Measurements from ENCODE around the gene SENP8. TPM values are rescaled to one million over a fixed set of nuclear protein-coding genes. Genes with fewer than 3 reads are reported as not detected.

SENP8 gene
- total and polyA plus RNA-seq, 2 of the 4 experiments (the other 2 are of a cell fraction), result 1.6 to 2.9 TPM

DNA sequence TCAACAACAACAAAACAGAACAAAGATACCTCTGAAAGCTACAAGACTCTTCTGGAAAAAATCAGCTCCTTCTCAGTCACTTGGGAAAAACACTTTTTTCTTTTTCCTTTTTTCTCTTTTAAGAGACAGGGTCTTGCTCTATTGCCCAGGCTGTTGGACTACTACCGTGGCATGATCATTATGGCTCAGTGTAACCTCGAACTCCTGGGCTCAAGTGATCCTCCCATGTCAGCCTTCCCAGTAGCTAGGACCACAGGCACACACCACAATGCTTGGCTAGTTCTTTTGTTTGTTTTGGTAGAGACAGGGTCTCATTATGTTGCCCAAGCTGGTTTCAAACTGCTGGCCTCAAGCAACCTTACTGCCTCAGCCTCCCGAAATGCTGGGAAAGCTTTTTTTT lies 13.1 kb upstream of the SENP8 start:
- H4K91ac ChIP-seq (ENCODE audit: insufficient read depth, low read depth, low read length), result no peak overlapping the region
- WGBS, 2 experiments (ENCODE audit: extremely low coverage in 2 of 2, insufficient read length in 1 of 2), result 100% methylated on average over 2 of the region's 3 CpGs; no CpG with 5 or more reads in 1 of the 2 experiments

More for the DNA sequence above, 13.1 kb upstream of the SENP8 start:
- Histone ChIP-seq H2BK15ac (ENCODE audit: low read depth, low read length) (no peak overlapping the region), H4K20me1 (ENCODE audit: insufficient read depth, low read length) (peaks cover 46% of the 10 kb centered on the region), H3K4ac (ENCODE audit: low read depth, low read length) (no peak overlapping the region), H3K9me1 (ENCODE audit: insufficient read depth, low read length) (no peaks in the 10 kb centered on the region), H4K8ac (ENCODE audit: low read depth in 2 of 2, low read length in 2 of 2) (no peak overlapping the region), H3K9ac (ENCODE audit: low read depth, low read length) (no peak overlapping the region), H3K14ac (replicated peaks; ENCODE audit: low read depth, low read length) (no peak overlapping the region), H2AK9ac (replicated peaks; ENCODE audit: low read depth, low read length, poor library complexity) (no peak overlapping the region), H2BK5ac (ENCODE audit: low read depth, low read length, poor library complexity, severe bottlenecking) (no peak overlapping the region), H3K27ac (ENCODE audit: insufficient read depth, low read length) (no peak overlapping the region), H4K5ac (ENCODE audit: low read depth, low read length) (no peak overlapping the region), H3K56ac (ENCODE audit: extremely low read depth, insufficient read depth, low read length) (no peak overlapping the region), H3K9me3 (ENCODE audit: control insufficient read depth, insufficient read depth, low read length) (no peaks in the 10 kb centered on the region), H3K4me1 (ENCODE audit: control insufficient read depth, insufficient read depth, low read length) (peaks cover 5% of the 10 kb centered on the region; the same call in 1 of the 2 replicates), H2BK120ac (ENCODE audit: low read depth, low read length) (no peak overlapping the region), H3K23ac (ENCODE audit: low read depth, low read length) (no peak overlapping the region), H3K18ac (ENCODE audit: low read depth, low read length) (no peak overlapping the region), H3K4me2 (ENCODE audit: low read depth, low read length) (no peak overlapping the region), H3K4me3 (ENCODE audit: insufficient read depth, low read depth, low read length) (no peak overlapping the region), H3K36me3 (ENCODE audit: control insufficient read depth, insufficient read depth, low read length) (no peaks in the 10 kb centered on the region), H3K79me1 (ENCODE audit: low read depth in 1 of 2, low read length in 2 of 2) (peaks cover 9 to 37% of the 10 kb centered on the region in 2 experiments; a peak in 3 of 4 replicates), H3K27me3 (ENCODE audit: control insufficient read depth, insufficient read depth, low read length) (no peaks in the 10 kb centered on the region), H2AK5ac (ENCODE audit: low read depth, low read length) (no peak overlapping the region), H2BK20ac (ENCODE audit: low read depth, low read length) (no peak overlapping the region), H2AFZ (replicated peaks; ENCODE audit: low read length, poor library complexity) (no peak overlapping the region)
- BruUV-seq (replicated peaks), result no TSS peak
- ATAC-seq (ENCODE audit: low read depth) (no peak), DNase-seq (no peak)
- dilution Hi-C loops (cut with HindIII; ENCODE audit: low sequenced_read_pairs, unreplicated experiment), result no loop called here
- ChIA-PET POLR2A (ENCODE audit: unreplicated experiment) (no interaction called here), CTCF (no interaction called here)
- intact Hi-C loops (cut with micrococcal nuclease), result no loop called here
- TF ChIP-seq, protein P1, sequence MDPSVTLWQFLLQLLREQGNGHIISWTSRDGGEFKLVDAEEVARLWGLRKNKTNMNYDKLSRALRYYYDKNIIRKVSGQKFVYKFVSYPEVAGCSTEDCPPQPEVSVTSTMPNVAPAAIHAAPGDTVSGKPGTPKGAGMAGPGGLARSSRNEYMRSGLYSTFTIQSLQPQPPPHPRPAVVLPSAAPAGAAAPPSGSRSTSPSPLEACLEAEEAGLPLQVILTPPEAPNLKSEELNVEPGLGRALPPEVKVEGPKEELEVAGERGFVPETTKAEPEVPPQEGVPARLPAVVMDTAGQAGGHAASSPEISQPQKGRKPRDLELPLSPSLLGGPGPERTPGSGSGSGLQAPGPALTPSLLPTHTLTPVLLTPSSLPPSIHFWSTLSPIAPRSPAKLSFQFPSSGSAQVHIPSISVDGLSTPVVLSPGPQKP (IDR thresholded peaks at IDR 0.05; ENCODE audit: borderline replicate concordance, low read depth, low read length), result no peak
- TF ChIP-seq FOS (IDR thresholded peaks at IDR 0.05; ENCODE audit: low read depth, low read length) (no peak), CHD1 (IDR thresholded peaks at IDR 0.05; ENCODE audit: low read depth, low read length) (no peak), MAZ (IDR thresholded peaks at IDR 0.05; ENCODE audit: borderline replicate concordance, low read depth, low read length) (no peak), BHLHE40 (IDR thresholded peaks at IDR 0.05; ENCODE audit: low read depth, low read length) (no peak), RFX5 (IDR thresholded peaks at IDR 0.05; ENCODE audit: low read depth, low read length) (no peak), SMC3 (IDR thresholded peaks at IDR 0.05; ENCODE audit: low read depth, low read length) (no peak), NFE2L2 (IDR thresholded peaks at IDR 0.05; ENCODE audit: low read depth, low read length) (no peak), POLR2A (IDR thresholded peaks at IDR 0.05; ENCODE audit: low read depth, low read length) (no peak), RCOR1 (IDR thresholded peaks at IDR 0.05; ENCODE audit: insufficient replicate concordance, low read length) (no peak), RAD21 (IDR thresholded peaks at IDR 0.05; ENCODE audit: low read length) (no peak)
- TF ChIP-seq, protein P2, sequence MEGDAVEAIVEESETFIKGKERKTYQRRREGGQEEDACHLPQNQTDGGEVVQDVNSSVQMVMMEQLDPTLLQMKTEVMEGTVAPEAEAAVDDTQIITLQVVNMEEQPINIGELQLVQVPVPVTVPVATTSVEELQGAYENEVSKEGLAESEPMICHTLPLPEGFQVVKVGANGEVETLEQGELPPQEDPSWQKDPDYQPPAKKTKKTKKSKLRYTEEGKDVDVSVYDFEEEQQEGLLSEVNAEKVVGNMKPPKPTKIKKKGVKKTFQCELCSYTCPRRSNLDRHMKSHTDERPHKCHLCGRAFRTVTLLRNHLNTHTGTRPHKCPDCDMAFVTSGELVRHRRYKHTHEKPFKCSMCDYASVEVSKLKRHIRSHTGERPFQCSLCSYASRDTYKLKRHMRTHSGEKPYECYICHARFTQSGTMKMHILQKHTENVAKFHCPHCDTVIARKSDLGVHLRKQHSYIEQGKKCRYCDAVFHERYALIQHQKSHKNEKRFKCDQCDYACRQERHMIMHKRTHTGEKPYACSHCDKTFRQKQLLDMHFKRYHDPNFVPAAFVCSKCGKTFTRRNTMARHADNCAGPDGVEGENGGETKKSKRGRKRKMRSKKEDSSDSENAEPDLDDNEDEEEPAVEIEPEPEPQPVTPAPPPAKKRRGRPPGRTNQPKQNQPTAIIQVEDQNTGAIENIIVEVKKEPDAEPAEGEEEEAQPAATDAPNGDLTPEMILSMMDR (conservative IDR thresholded peaks at IDR 0.05; ENCODE audit: low read depth, low read length), result no peak
- TF ChIP-seq, protein P3, sequence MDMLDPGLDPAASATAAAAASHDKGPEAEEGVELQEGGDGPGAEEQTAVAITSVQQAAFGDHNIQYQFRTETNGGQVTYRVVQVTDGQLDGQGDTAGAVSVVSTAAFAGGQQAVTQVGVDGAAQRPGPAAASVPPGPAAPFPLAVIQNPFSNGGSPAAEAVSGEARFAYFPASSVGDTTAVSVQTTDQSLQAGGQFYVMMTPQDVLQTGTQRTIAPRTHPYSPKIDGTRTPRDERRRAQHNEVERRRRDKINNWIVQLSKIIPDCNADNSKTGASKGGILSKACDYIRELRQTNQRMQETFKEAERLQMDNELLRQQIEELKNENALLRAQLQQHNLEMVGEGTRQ (IDR thresholded peaks at IDR 0.05; ENCODE audit: low read depth, low read length), result no peak
- in situ Hi-C loops (cut with MboI; ENCODE audit: low sequenced_read_pairs), result no loop called here

All from IMR-90 (cell line).